SKM-1 treated with dmso at 0.1 percent for 144 hours (cell line): ENCODE measurements around the gene TEX19.
"Not testable (repeated sequence)": the region's sequence is repeated elsewhere in the genome, so short reads cannot be mapped to it uniquely, and the experiment has no call there.

Source experiments
- DNase-seq: peaks from one replicate; lab custom pipeline; 2025; ENCODE audit not compliant: unreplicated experiment; lab: John Stamatoyannopoulos, UW

TEX19 gene

GRCh38 chr17:82334622-82335394, 24.2 kb upstream of the TEX19 start:
- no peak for DNase-seq

GRCh38 chr17:82338858-82339633, 20.0 kb upstream of the TEX19 start:
- no peak for DNase-seq

GRCh38 chr17:82339634-82340580, 19.1 kb upstream of the TEX19 start:
- no peak for DNase-seq

GRCh38 chr17:82342361-82343079, 16.5 kb upstream of the TEX19 start:
- no peak for DNase-seq

GRCh38 chr17:82343560-82343959, 15.5 kb upstream of the TEX19 start:
- DNase-seq, result no peak

- no peak for DNase-seq
Measured at GRCh38 chr17:82344175-82344907, 14.7 kb upstream of the TEX19 start.

GRCh38 chr17:82345151-82345976, 13.7 kb upstream of the TEX19 start:
- no peak for DNase-seq

- DNase-seq, result no peak
Measured at GRCh38 chr17:82346342-82347300, 12.4 kb upstream of the TEX19 start.

GRCh38 chr17:82347994-82348393, 11.1 kb upstream of the TEX19 start:
- not testable (repeated sequence) for DNase-seq

- no peak for DNase-seq
Measured at GRCh38 chr17:82348434-82348833, 10.6 kb upstream of the TEX19 start.

- no peak for DNase-seq
Measured at GRCh38 chr17:82348866-82349265, 10.2 kb upstream of the TEX19 start.

GRCh38 chr17:82349287-82349701, 9.8 kb upstream of the TEX19 start:
- DNase-seq, result no peak

GRCh38 chr17:82350182-82351030, 8.6 kb upstream of the TEX19 start:
- no peak for DNase-seq

- DNase-seq, result no peak
Measured at GRCh38 chr17:82351254-82351712, 7.8 kb upstream of the TEX19 start.

GRCh38 chr17:82351713-82352488, 7.1 kb upstream of the TEX19 start:
- peak; percentile 74 for DNase-seq

- DNase-seq, result no peak
Measured at GRCh38 chr17:82353484-82353883, 5.6 kb upstream of the TEX19 start.
